ENCODE data around the gene VPS16.
"Not testable (repeated sequence)": the region's sequence is repeated elsewhere in the genome, so short reads cannot be mapped to it uniquely, and the experiment has no call there.

Gene VPS16

GRCh38 chr20:2872459-2873009 is 32.0 kb downstream of the VPS16 start:
- FAIRE-seq = no peak

DNA sequence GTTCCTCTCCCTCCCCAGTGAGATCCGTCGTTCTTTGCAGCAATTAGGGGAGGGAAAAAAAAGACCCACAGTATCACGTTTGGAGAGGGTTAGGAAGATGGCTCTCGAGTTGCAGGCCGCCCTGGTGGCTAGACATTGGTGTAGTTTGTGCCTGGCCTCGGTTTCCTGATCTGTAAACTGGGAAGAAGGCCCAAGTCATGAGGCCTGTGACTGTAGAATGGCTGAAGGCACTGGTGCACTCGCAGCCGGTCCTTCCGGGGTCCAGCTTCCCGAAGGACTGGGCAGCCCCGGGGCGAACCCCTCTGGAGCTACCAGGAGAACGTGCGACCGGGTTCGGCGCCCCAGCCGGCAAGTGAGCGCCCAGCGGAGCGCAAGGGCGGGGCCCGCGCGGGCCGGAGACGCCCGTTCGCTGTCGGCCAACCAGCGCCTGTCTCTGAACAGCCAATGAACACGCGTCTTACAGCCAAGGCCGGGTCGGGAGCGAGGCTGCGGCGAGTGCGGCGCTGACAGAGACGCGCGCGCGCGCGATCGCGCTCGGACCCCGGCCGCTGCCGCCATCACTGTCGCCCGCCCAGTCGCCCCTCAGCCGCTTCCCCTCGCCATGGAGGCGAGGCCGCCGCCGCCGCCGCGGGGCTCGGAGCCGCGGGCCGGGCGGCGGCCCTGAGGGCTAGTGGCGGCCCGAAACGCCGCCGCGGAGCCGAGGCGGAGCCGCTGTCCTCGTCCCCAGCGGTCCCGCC is 32.6 kb downstream of the VPS16 start, which contains the start of gene PTPRA:
TSS of gene PTPRA (plus strand) at position 472 of the 737 bp plus-strand sequence. CDS start 90,797 bp downstream, outside the sequence.
- FAIRE-seq = no peak

GRCh38 chr20:2873747-2874041 is 33.1 kb downstream of the VPS16 start:
- FAIRE-seq = no peak

- FAIRE-seq = no peak
These were observed 33.9 kb downstream of the VPS16 start for GRCh38 chr20:2874456-2874855.

GRCh38 chr20:2875690-2876203 is 35.2 kb downstream of the VPS16 start:
- no peak for FAIRE-seq

DNA sequence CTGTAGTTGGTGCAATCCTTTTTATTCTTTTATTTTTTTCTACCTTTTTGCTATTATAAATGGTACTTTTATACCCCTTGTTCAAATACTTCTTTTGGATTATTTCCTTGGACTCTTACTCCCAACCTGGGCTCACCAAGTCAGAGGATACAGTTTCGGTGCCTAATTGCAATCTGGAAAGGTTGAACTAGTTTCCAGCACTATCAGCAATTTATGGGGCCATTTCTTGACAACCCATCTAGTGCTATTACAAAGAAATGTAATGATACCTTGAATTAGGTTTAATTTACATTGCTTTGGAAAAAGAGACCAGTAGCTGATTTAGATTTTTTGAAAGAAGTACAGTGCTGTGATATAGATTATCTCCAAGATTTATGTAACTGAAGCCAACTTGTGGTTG is 38.0 kb downstream of the VPS16 start:
- no peak for FAIRE-seq

DNA sequence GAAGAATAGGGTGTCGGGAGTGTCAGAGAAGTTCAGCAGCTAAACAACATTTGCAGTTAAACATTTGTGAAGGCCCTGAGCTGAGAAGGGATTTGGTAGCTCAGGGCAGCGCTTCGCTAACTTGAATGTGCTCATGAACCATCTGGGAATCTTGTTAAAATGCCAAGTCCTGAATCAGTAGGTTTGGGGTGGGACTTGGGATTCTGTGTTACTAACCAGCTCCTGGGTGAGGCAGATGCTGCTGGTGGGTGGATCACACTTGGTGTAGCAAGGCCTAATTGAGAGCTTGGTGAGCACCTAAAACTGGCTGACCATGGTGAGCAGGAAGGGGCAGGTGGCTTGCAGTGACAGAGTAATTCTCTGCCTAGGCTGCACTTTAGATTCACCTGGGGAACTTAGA is 38.6 kb downstream of the VPS16 start:
- FAIRE-seq = no peak

DNA sequence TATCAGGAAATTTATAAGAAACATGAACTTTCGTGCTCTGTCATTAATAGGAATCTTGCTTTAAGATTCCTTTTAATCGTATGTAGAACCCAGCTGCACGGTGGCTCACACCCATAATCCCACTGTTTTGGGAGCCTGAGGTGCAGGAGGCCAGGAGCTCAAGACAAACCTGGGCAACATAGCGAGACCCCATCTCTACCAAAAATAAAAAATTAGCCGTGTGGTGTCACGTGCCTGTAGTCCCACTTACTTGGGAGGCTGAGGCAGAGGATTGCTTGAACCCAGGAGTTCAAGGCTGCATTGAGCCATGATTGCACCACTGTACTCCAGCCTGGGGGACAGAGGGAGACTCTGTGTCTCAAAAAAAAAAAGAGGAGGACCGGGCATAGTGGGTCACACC is 40.1 kb downstream of the VPS16 start:
- no peak for FAIRE-seq

DNA sequence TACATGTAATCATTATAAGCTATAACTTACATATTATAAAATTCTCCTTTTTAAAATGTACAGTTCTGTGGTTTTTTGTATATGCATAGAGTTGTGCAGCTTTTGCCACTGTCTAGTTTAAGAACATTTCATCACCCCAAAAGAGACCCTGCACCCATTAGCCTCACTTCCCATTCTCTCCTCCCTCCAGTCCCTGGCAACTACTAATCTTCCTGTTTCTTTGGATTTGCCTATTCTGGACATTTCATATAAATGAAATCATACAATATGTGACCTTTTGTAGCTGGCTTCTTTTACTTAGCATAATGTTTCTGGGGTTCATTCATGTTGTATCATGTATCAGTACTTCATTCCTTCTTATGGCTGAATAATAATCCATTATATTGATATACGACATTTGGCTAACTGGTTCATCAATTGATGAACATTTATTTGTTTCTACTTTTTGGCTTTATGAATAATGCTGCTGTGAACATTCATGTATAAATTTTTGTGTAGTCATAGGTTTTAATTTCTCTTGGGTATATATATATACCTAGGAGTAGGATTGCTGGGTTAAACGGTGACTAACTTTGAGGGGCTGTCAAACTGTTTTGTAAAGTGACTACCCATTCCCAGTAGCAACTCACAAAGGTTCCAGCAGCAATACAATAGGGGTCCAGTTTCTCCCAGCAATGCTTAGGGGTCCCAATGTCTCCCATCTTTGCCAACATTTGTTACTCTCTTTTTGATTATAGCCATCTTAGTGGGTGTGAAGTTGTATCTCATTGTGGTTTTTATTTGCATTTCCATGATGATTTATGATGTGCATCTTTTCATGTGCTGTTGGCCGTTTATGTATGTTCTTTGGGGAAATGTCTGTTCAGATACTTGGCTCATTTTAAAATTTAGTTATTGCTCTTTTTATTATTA is 43.4 kb downstream of the VPS16 start:
- FAIRE-seq = no peak

DNA sequence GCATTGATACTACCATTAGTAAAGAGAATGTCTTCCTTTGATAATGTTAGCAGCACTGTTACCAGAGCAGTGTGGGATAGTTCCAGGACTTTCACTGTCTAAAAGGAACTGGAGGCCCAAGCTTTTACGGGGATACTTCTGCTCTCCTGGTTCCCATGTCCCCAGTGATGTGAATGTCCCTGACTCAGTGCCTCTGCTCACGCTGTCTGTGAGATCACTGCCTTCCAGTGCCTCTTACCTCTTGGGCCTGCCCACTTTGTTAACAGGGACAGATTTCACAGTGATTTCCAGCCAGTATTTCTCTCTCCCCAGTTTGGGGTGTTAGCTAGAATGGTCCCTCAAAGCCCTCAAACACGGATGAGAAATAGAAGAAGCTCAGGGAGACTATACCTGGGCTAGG is 47.2 kb downstream of the VPS16 start:
- FAIRE-seq = no peak

GRCh38 chr20:2888224-2888955 is 47.8 kb downstream of the VPS16 start:
- FAIRE-seq = no peak

GRCh38 chr20:2889209-2889608 is 48.7 kb downstream of the VPS16 start:
- FAIRE-seq = no peak

GRCh38 chr20:2889797-2890196 is 49.3 kb downstream of the VPS16 start:
- FAIRE-seq = no peak

- FAIRE-seq = no peak
These were observed 50.2 kb downstream of the VPS16 start for GRCh38 chr20:2890742-2891141.

DNA sequence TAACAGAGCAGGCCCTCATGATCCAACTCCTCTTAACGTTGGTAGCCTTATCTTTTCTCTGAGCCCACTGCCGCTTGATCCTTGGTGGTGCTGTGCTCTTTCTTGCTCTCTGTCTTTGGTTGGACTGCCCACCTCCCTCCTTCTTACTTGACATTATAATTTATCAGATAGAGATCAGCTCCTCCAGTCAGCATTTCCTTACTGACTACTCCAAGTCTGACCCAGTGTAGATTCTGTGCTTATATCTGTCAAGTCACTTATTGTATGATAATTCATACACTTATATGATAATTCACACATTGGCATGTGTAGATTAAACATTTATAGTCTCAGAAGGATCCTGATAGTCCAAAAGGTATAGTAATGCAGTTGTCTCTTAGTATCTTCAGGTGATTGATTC is 50.8 kb downstream of the VPS16 start:
- FAIRE-seq = no peak

DNA sequence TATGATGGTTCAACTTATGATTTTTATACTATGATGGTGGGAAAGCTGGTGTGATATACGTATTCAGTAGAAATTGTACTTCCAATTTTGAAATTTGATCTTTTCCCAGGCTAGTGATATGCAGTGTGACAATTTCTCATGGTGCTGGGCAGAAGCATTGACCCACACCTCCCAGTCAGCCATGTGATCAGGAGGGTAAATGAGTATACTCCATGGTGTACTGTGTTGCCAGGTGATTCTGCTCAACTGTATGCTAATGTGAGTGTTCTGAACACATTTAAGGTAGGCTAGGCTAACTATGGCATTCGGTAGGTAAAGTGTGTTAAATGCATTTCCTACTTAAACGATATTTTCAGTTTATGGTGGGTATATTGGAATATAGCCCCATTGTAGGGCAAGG is 51.8 kb downstream of the VPS16 start:
- FAIRE-seq = no peak

DNA sequence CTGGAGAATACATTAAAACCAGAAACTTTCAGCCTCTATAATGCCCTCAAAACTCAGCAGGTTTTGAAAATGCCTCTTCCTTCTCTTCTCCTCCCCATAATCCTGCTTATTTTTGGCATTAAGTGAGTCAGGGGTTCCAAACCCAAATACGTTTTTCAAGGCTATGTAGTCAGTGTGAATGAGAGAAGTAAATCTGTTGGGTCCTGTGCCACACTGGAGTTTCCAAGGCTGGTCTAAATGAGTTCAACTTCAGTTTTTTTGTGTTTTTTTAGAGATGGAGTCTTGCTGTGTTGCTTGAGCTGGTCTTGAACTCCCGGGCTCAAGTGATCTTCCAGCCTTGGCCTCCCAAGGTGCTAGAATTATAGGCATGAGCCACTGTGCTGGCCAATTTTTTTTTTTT is 53.7 kb downstream of the VPS16 start:
- no peak for FAIRE-seq

DNA sequence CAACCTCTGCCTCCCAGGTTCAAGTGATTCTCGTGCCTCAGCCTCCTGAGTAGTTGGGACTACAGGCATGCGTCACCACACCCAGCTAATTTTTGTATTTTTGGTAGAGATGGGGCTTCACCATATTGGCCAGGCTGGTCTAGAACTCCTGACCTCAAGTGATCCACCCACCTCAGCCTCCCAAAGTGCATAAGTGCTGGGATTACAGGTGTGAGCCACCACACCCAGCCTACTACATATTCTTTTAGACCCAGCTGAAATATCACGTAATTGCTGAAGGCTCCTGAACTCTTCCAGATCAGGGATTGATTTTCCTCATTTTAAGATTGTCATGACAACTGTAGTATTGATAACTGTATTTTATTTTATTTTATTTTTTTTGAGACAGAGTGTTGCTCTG is 54.6 kb downstream of the VPS16 start:
- FAIRE-seq = not testable (repeated sequence)

DNA sequence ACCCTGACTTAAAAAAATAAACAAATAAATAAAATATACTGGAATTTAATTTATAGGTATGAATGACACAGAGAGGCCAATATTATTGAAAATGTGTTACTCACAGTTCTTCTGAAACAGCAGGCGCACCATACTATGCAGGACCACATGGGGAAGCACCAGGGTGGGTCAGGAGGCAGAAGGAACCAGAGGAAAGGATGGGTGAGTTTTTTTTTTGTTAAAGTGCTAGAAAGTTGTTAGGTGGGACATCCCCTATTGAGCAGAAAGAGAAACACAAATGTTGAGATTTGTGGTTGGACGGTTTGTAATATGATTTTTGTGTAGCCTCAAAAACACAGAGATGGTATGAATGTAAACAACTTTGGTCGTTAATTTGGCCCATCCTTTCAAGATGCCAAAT is 58.7 kb downstream of the VPS16 start:
- no peak for FAIRE-seq

- no peak for FAIRE-seq
These were observed 60.5 kb downstream of the VPS16 start for GRCh38 chr20:2900845-2901592.

DNA sequence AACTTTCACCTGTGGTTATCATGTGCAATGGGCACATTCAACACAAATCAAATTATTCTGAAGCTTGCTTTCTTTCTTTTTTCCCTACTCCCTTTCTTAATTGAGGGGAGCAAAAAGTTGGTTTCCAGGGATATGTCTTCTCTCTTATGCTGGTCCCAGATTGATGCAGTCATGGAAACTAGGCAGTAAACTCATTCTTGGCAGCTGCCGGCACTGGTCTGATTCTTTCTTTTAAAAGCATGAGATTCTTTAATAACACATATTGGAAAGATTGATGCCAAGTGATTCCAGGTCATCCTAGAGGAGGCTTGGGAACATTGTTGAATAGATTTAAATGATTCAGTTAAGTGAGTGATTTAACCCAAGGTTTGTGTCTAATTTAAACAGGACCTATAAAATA is 61.7 kb downstream of the VPS16 start:
- FAIRE-seq = no peak

GRCh38 chr20:2902818-2903217 is 62.3 kb downstream of the VPS16 start:
- no peak for FAIRE-seq
